Measurements from ENCODE around the gene GOLGA6B.
A peak's percentile ranks its signal among the peaks of the same experiment; 100 is the strongest.
"Not testable (repeated sequence)": the region's sequence is repeated elsewhere in the genome, so short reads cannot be mapped to it uniquely, and the experiment has no call there.

The GOLGA6B gene

DNA sequence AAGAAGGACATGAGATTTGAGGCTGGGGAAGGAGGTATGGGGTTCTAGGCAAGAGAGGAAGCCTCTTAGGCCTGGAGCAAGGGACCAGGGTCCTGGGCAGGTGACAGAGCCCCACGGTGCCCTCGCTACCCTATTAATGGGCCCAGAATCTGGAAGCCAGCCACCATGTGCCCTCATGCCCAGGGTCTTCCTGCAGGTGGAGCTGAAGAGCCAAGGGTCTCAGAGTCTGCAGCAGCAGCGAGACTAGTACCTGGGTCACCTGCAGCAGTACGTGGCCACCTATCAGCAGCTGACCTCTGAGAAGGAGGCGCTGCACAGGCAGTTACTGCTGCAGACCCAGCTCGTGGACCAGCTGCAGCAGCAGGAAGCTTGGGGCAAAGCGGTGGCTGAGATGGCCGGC is 9.4 kb downstream of the GOLGA6B start:
- H3K9me3 ChIP-seq (ENCODE audit: severe bottlenecking); H3K36me3 ChIP-seq; H3K27me3 ChIP-seq (ENCODE audit: insufficient read depth, low read depth, severe bottlenecking); H3K27ac ChIP-seq; H3K4me3 ChIP-seq (ENCODE audit: low read depth, low read length); DNase-seq: not testable (repeated sequence)

GRCh38 chr15:72665706-72666105 is 11.2 kb downstream of the GOLGA6B start:
- not testable (repeated sequence) for H3K36me3 ChIP-seq; H3K27me3 ChIP-seq (ENCODE audit: insufficient read depth, low read depth, severe bottlenecking); H3K9me3 ChIP-seq (ENCODE audit: severe bottlenecking); H3K4me3 ChIP-seq (ENCODE audit: low read depth, low read length); DNase-seq; H3K27ac ChIP-seq

GRCh38 chr15:72669803-72670202 is 15.3 kb downstream of the GOLGA6B start:
- not testable (repeated sequence) for H3K36me3 ChIP-seq; H3K27me3 ChIP-seq (ENCODE audit: insufficient read depth, low read depth, severe bottlenecking); DNase-seq; H3K27ac ChIP-seq; H3K9me3 ChIP-seq (ENCODE audit: severe bottlenecking); H3K4me3 ChIP-seq (ENCODE audit: low read depth, low read length)

DNA sequence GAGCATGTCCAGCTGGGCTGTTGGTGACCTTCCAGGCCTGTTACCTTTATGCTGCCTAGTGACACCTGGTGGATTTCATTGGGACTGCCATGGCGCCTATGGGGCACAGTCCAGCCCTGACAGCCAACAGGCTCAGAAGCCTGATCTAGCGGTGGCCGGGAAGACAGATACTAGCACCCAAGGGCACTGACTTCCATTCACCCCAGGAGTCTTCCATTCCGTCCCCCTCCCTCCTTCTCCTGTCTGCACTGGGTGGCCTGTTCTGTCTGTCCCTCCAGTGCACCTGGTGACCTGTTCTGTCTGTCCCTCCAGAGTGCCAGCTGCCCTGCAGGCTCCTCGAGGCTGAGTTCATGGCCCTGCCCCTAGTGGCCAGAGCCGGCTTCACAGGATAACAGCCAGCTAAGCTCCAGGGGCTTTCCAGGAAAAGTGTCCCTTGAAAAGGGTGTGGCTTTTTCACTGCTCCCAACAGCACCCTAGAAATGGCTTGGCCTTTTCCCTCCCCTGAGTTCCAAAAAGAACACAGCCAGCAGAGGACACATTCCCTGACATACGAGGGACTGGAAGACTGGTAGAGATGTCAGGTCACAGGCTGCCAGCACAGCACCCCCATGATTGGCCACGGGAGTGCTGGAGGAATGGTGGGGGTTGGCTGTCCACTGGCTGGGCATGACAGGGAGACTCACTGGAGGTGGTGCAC is 16.3 kb downstream of the GOLGA6B start:
- H3K36me3 ChIP-seq; H3K27me3 ChIP-seq (ENCODE audit: insufficient read depth, low read depth, severe bottlenecking); H3K9me3 ChIP-seq (ENCODE audit: severe bottlenecking): not testable (repeated sequence)
- H3K27ac ChIP-seq: peak overlapping the region; percentile 88
- peak; percentile 92 for DNase-seq
- H3K4me3 ChIP-seq (ENCODE audit: low read depth, low read length): peak overlapping the region; percentile 39
- peak; percentile 82 for TF ChIP-seq CTCF (IDR thresholded peaks at IDR 0.05; ENCODE audit: low read depth, low read length)

DNA sequence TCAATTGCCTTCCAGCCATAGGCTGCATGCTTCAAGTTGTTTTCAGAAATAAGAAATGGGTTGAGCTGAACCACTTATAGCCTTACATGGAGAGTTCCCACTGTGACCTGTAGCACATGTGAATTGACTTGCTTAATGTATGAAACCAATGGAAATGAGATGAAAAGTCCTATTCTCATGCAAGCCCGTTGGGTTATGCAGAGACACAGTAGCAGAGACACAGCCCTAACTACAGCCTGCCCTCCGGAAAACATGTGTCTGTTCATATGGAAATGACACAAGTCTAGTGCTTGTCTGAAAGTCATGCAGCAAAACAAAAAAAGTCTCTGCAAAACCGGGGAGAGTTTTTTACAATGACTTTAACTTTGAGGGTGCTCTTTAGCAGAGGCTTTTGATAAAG is 17.0 kb downstream of the GOLGA6B start:
- Histone ChIP-seq H3K27me3 (ENCODE audit: insufficient read depth, low read depth, severe bottlenecking) (no peaks in the 10 kb centered on the region), H3K36me3 (no peaks in the 10 kb centered on the region), H3K27ac (no peak overlapping the region), H3K4me3 (ENCODE audit: low read depth, low read length) (no peak overlapping the region), H3K9me3 (ENCODE audit: severe bottlenecking) (no peaks in the 10 kb centered on the region)
- DNase-seq: no peak
- TF ChIP-seq CTCF (IDR thresholded peaks at IDR 0.05; ENCODE audit: low read depth, low read length): no peak

DNA sequence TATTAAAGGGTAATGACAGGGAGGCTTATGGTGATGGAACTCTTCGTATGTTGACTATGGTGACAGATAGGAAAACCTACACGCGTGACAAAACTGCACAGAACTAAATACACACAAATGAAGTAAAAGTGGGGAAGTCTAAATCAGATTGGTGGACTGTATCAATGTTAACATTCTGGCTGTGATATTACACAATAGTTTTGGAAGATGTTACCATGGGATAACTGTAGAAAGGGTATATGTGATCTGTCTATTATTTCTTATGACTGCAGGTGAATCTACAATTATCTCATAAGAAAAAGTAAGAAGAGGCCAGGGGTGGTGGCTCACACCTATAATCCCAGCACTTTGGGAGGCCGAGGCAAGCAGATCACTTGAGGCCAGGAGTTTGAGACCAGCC is 22.3 kb downstream of the GOLGA6B start:
- Histone ChIP-seq H3K9me3 (ENCODE audit: severe bottlenecking) (no peaks in the 10 kb centered on the region), H3K36me3 (no peaks in the 10 kb centered on the region), H3K4me3 (ENCODE audit: low read depth, low read length) (no peak overlapping the region), H3K27ac (no peak overlapping the region), H3K27me3 (ENCODE audit: insufficient read depth, low read depth, severe bottlenecking) (no peaks in the 10 kb centered on the region)
- DNase-seq: no peak
- no peak for TF ChIP-seq CTCF (IDR thresholded peaks at IDR 0.05; ENCODE audit: low read depth, low read length)

GRCh38 chr15:72680931-72681330 is 26.4 kb downstream of the GOLGA6B start:
- no peak for DNase-seq
- no peak for TF ChIP-seq CTCF (IDR thresholded peaks at IDR 0.05; ENCODE audit: low read depth, low read length)
- Histone ChIP-seq H3K36me3 (no peaks in the 10 kb centered on the region), H3K9me3 (ENCODE audit: severe bottlenecking) (no peaks in the 10 kb centered on the region), H3K27ac (no peak overlapping the region), H3K4me3 (ENCODE audit: low read depth, low read length) (no peak overlapping the region), H3K27me3 (ENCODE audit: insufficient read depth, low read depth, severe bottlenecking) (no peaks in the 10 kb centered on the region)

All from WERI-Rb-1 (cell line).